SW480 (cell line): ENCODE measurements around the gene ITGB7.

Experiments
- DNase-seq: peaks from one replicate; pipeline ENCODE4 v3.0.0-alpha.2; 2016; ENCODE audit warnings: low spot score

Gene ITGB7

DNA sequence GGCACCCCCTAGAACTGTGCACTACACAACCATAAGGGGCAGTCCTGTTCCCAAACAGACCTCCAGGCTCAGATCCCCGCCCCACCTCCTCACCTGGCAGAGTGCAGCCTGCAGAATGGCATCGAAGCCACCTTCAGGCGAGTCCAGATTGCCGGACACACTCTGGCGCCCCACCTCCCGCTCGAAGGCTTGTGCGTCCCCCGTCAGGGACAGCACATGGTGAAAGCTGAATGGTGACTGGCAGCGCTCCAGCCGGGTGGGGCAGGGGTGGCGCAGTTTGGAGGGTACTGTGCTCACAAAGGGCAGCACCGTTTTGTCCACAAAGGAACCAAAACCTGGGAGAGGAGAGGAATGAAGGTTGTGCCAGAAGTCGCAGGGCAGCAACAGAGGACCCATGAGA is 10.6 kb downstream of the ITGB7 start:
- DNase-seq = no peak

- no peak for DNase-seq
Measured at GRCh38 chr12:53195516-53196420, 11.3 kb downstream of the ITGB7 start.

- DNase-seq = no peak
Measured at GRCh38 chr12:53194973-53195372, 12.1 kb downstream of the ITGB7 start.

DNA sequence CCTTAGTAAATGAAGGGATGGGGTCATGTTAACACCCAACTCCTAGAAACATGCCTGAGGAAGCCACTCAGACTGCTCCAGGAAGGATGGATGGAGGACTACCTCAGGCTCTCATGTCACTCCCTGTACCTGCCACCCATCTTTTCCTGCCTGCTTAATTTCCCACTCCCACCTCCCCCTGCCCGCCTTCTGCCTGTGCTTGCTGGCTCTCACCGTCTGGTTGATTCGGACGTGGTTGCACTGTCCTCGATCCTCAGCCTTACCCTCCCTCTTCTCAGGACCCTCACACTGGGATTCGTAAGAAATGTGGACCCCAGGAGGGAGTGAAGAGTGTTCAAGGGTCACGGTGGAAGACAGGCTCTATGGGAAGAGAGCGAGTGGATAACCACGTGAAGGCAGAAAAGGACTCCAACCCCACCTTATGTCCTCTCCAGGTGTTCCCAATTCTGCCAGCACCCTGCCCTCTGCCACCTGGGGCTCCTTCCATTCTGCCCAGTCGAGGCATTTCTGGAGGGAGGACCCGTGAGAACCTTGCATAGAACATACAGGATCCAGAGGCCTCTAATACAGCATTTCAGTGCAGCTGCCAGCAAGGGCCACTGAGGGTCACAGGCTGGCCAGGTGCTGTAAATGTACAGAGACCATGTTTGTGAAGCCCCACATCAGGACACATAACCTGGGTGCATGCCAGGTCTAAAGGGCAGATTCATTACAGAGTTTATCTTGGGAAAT is 12.9 kb downstream of the ITGB7 start:
- DNase-seq = no peak

- DNase-seq = no peak
Measured at GRCh38 chr12:53193040-53193439, 14.0 kb downstream of the ITGB7 start.

- no peak for DNase-seq
Measured at GRCh38 chr12:53192531-53193021, 14.5 kb downstream of the ITGB7 start.

GRCh38 chr12:53191885-53192530 is 15.0 kb downstream of the ITGB7 start:
- no peak for DNase-seq

DNA sequence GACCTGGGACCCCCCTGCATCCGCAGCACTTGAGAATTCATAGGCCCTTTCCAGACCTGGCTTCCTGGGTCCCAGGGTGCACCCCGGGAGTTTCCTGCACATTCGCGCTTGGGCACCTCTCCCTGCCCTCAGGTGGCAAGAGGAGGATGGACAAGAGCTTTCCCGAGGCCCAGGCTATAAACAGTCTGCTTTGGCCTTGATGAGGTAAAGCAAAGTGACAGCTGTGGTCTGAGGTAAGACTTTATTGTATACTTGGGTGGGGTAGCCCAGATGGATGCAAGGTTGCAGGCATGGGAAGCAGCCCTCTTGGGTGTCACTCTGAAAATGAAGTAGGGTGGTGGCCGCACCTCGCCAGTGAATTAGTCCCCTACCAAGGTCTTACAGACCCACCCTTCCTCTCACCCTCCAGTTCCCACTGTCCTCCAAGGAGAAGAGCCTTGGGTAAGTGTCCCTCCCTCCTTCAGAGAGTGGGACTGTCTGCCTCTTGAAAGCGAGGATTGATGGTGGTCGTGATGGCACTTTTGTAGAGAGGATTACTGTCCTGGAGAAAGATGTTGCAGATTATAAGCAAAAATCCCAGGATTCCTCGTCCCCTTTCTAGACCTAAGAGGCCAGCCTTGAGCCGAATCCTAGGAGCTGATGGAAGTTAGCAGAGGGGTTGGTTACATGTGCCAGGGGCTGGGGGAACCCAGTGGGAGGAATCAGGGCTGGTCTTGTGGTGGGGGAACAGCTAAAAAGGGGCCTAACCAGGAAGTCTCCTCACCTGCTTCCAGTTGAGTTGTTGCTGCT is 15.8 kb downstream of the ITGB7 start:
- no peak for DNase-seq

DNA sequence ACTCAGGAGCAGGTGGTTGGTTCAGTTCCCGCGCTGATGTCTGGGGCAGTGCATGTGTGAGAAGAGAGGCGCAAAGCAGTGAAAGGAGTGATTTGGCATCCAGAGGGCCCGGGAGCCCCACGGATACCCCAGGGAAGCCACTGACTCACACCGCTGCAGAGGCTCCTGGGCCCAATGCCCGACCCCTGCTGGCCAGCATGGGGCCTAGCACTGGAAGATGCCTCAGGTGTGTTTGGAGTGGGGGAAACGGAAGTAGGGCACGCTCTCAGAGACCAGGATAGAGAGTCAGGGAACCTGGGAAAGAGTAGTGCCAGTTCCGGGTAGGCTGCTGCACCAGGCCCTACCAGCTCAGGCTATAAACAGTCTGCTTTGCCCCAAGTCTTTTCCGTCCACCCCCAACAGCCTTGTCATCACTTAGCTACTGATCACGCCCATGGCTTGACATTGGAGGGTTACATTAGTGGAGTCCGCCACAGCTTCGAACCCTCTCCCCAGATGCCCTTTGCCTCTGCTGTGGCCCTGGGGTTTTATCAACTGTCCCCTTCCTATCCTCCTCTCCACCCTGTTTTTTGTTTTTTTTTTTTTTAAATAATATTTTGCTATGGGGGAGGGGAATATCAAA is 16.8 kb downstream of the ITGB7 start:
- peak; percentile 53 for DNase-seq

DNA sequence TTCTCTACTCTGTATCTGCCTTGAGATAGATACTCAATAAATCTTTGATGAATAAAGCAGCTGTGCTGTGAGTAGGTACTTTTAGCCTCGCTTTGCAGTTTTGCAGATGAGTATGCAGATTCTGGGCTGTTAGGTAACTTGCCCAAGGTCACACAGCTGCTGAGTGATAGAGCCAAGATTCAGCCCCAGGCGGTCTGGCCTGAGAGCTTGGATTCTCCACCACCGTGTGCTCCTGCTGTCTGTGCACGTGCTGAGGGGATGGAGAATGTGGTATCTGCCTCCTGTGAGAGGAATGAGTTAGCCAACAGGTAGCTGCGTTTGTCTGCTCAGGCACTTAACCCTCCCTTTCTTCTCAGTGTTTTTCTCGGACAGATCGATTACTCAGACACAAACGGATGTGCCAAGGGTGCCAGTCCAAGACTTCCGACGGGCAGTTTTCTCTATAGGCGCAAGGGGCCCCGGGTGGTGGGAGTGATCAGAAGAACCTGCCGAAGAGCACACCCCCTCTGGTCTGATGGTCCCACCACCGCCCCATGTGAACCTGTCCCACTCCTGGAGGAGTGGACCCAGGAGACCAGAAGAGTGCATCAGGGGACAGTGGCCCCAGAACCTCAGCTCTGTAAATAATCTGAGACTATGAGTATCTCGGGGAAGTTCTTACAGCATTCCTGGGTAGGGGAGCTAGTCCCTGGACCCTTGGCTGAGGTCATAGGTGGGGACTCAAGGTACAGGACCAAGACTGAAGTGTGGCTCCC is 19.7 kb downstream of the ITGB7 start:
- DNase-seq = no peak

GRCh38 chr12:53186745-53187144 is 20.3 kb downstream of the ITGB7 start:
- DNase-seq = no peak

DNA sequence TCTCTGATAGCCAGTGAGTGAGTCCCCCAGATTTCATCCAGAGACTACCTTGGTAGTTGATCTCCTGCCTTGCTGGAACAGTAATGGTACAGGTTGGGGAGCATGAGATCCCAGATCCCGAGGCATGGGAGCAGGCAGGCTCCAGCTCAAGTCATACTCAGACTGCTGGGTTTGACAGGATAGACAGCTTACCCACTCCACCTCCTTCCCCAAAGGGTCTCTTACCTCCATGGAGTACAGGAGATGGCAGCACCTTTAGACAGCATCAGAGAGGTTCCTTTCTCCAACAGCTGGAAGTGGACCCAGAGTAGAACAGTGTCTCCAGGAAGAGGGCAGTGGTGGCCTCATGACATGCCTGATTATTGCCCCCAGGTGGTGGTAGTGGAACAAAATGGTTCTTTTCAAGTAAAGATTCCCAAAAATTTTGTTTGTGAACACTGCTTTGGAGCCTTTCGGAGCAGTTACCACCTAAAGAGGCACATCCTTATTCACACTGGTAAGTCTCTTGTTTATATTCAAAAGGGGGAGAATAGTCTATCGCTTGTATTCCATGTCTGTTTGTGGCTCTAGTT is 21.4 kb downstream of the ITGB7 start:
- DNase-seq = no peak

DNA sequence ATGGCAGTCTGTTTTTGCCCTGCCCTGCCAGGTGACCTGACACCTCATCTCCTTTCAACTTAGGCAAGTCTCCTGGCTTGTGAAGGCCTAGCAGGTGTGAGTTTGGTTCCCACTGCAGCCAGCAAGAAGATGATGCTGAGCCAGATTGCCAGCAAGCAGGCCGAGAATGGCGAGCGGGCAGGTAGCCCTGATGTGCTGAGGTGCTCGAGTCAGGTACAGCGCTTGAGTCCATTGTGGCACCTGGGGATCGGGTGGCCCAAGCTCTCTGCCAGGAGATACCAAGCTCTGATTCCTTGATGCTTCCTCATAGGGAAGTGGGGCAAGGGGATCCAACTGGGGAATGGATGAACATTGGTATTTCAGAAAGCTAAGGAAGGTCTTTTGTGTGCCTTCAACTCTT is 22.2 kb downstream of the ITGB7 start:
- no peak for DNase-seq

GRCh38 chr12:53182903-53183302 is 24.1 kb downstream of the ITGB7 start:
- no peak for DNase-seq

- no peak for DNase-seq
Measured at GRCh38 chr12:53181935-53182334, 25.1 kb downstream of the ITGB7 start.

GRCh38 chr12:53180931-53181645 is 26.0 kb downstream of the ITGB7 start:
- peak; percentile 74 for DNase-seq

DNA sequence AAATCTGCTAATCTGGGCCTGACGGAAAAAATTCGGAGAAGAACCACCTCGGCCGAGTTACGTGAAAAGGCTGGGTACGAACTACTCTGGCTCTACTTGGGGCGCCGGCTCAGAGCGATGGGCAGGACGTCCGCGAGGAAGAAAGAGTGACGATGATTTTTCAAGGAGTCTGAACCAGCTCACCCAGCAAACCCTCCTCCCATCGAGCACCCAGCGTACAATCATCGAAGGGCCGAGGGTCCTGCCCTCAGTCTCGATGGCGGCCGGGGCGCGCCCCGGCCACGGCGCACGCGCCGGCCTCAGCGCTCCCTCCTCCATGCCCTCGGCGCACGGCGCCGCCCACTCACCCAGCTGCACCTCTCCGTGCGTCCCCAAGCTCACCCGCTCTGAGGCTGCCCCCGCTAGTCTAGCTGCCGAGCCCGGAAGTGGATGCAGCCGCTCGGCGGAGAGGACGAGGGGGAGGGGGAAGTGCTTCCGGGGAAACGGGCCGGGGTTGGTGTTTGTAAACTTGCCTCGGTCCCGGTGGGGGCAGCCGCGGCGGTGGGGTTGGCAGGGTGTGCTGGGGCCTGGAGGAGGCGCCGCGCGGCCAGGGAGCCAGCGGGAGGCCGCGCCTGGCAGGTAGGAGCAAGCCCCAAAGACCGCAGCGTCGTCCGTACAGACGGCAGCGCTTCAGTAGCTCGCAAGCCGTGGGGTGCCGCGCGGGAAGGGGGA is 26.7 kb downstream of the ITGB7 start, which contains the start of the genes CSAD and ZNF740:
Gene CSAD (minus strand): TSS at position 706 of the 711 bp plus-strand sequence. CDS start 7,455 bp downstream, outside the sequence.
Gene ZNF740 (plus strand): TSS at position 503 of the 711 bp plus-strand sequence. CDS start 1,262 bp downstream, outside the sequence.
- DNase-seq = peak; percentile 98

GRCh38 chr12:53179687-53180219 is 27.3 kb downstream of the ITGB7 start:
- DNase-seq = peak; percentile 34
